Lower leg skin (tissue), 3 donors: ENCODE results near the gene MRGPRG.

Source experiments
- CTCF ChIP-seq, 3 donors: fragments of 450-650 bp; IDR thresholded peaks; one replicate each; pipeline ENCODE4 v1.5.1; 2016; ENCODE audit warnings: antibody characterized with exemption in 3 of 3, mild to moderate bottlenecking in 3 of 3, moderate library complexity in 2 of 3
- POLR2A ChIP-seq, 2 donors: fragments of 450-650 bp; IDR thresholded peaks; one replicate each; pipeline ENCODE4 v1.6.1; 2016 to 2017; ENCODE audit warnings: antibody characterized with exemption in 2 of 2, mild to moderate bottlenecking in 1 of 2, moderate library complexity in 1 of 2

GRCh38 chr11:3222003-3222855 is 3.6 kb upstream of the MRGPRG start:
- TF ChIP-seq CTCF (IDR thresholded peaks at IDR 0.05) (no peak), POLR2A (IDR thresholded peaks at IDR 0.05) (no peak)
